Caco-2 (cell line): ENCODE results near the gene FNTB. TPM values are rescaled to one million over a fixed set of nuclear protein-coding genes. Genes with fewer than 3 reads are reported as not detected.

Experiments used
- BruUV-seq: library from RNA; stranded (reverse); fragments of 400-500 nt; replicated peaks from 2 replicates; lab custom pipeline; 2021; lab: Mats Ljungman, UMichigan
- CTCF ChIA-PET: fragments of 300-600 bp; sonication (Branson Sonifier 250); formaldehyde crosslinking; loops from one replicate; lab custom pipeline; 2022; ENCODE audit warnings: antibody characterized with exemption; lab: Charles Lee
- POLR2A ChIA-PET: fragments of 300-600 bp; sonication (Branson Sonifier 250); formaldehyde crosslinking; loops from one replicate; lab custom pipeline; 2022; ENCODE audit warnings: antibody characterized with exemption; lab: Charles Lee
- DNase-seq, 2 experiments: peaks; one replicate each; pipeline versions ENCODE4 v3.0.0 to v3.0.0-alpha.2; 2020 to 2022
- H3K27me3 ChIP-seq: replicated peaks from 2 replicates; pipeline ENCODE4 v1.6.0; 2011; ENCODE audit warnings: low read length; ENCODE audit not compliant: control insufficient read depth, insufficient read depth
- H3K36me3 ChIP-seq: 2 replicates; pipeline ENCODE4 v1.5.1; 2011; ENCODE audit warnings: low read length; ENCODE audit not compliant: control insufficient read depth, insufficient read depth
- H3K4me1 ChIP-seq: fragments of 250-450 bp; sonication (Bioruptor Pico); 2 replicates; pipeline ENCODE4 v1.5.1; 2020; ENCODE audit warnings: mild to moderate bottlenecking
- H3K4me3 ChIP-seq: 2 replicates; pipeline ENCODE4 v1.5.1; 2011; ENCODE audit warnings: low read depth, mild to moderate bottlenecking, control low read depth, low read length
- H3K9me3 ChIP-seq: fragments of 250-450 bp; sonication (Bioruptor Pico); 2 replicates; pipeline ENCODE4 v1.5.1; 2020; ENCODE audit warnings: mild to moderate bottlenecking, moderate library complexity
- H3K27ac Mint-ChIP-seq: one replicate; pipeline ENCODE4 v1.8.0; 2022; ENCODE audit warnings: mixed read lengths; ENCODE audit not compliant: unreplicated experiment
- H3K27me3 Mint-ChIP-seq: one replicate; pipeline ENCODE4 v1.8.0; 2022; ENCODE audit warnings: mixed read lengths; ENCODE audit not compliant: insufficient read depth, unreplicated experiment
- H3K36me3 Mint-ChIP-seq: one replicate; pipeline ENCODE4 v1.8.0; 2022; ENCODE audit warnings: mild to moderate bottlenecking, mixed read lengths; ENCODE audit not compliant: insufficient read depth, unreplicated experiment
- H3K4me1 Mint-ChIP-seq: one replicate; pipeline ENCODE4 v1.8.0; 2022; ENCODE audit warnings: low read depth, mixed read lengths; ENCODE audit not compliant: unreplicated experiment
- H3K4me3 Mint-ChIP-seq: one replicate; pipeline ENCODE4 v1.8.0; 2022; ENCODE audit warnings: mild to moderate bottlenecking, moderate library complexity, mixed read lengths; ENCODE audit not compliant: unreplicated experiment
- H3K9me3 Mint-ChIP-seq: one replicate; pipeline ENCODE4 v1.8.0; 2022; ENCODE audit warnings: mixed read lengths; ENCODE audit not compliant: unreplicated experiment
- CTCF ChIP-seq, 2 experiments: fragments of 200-600 bp in 1 of 2; IDR thresholded peaks; 1 replicate in 1 of 2; 2 replicates in 1 of 2; pipeline versions ENCODE4 v1.5.1 to v1.8.0; 2011 to 2022; ENCODE audit warnings: antibody characterized with exemption in 1 of 2, control low read depth in 1 of 2, inconsistent platforms in 1 of 2, low read depth in 1 of 2, low read length in 1 of 2, mild to moderate bottlenecking in 1 of 2, moderate library complexity in 1 of 2; ENCODE audit not compliant: insufficient read depth in 1 of 2, severe bottlenecking in 1 of 2, unreplicated experiment in 1 of 2
- intact Hi-C: fragments of 100-400 bp; cut with micrococcal nuclease; formaldehyde crosslinking; loops from one replicate; pipeline ENCODE4 v1.10.0; 2022; ENCODE audit not compliant: unreplicated experiment
- microRNA-seq: library from miRNA; unstranded; fragments of <30 nt; microRNA quantifications from one replicate; pipeline ENCODE4 v1.2.0, GENCODE V29; 2022
- total RNA-seq: library from RNA; stranded (reverse); gene quantifications from 2 replicates; pipeline ENCODE4 v1.2.3, GENCODE V29; 2022

FNTB gene
- total RNA-seq, 1 experiment from 2014 or later: 21.2 TPM

DNA sequence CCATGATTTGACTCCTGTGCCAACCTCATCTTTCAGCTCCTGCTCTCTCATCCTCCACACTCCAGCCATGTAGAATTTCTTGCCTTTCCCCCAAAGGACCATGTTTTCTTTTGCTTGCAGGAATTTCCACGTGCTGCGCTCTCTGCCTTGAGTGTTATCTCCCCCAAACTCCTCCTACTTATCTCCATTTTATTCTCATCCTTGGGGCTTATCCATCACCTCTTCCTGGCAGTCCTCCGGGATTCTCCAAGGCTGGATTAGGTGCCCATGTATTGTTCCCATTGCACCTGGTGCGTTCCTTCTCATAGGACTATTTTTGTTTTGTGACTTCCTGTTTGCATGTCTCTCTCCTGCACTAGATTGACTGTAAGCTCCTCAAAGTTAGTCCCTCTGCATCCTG is 122.7 kb downstream of the FNTB start:
- no peak overlapping the region for H3K27ac Mint-ChIP-seq
- Histone ChIP-seq H3K9me3 (no peaks in the 10 kb centered on the region), H3K27me3 (no peaks in the 10 kb centered on the region), H3K36me3 (no peaks in the 10 kb centered on the region), H3K4me1 (no peaks in the 10 kb centered on the region), H3K4me3 (no peak overlapping the region)
- POLR2A ChIA-PET: no interaction called here
- no peak overlapping the region for H3K4me3 Mint-ChIP-seq
- H3K27me3 Mint-ChIP-seq: no peaks in the 10 kb centered on the region
- no peak for TF ChIP-seq CTCF (IDR thresholded peaks at IDR 0.05; ENCODE audit: insufficient read depth in 1 of 2, low read depth in 1 of 2, low read length in 1 of 2, severe bottlenecking in 1 of 2, unreplicated experiment in 1 of 2)
- H3K9me3 Mint-ChIP-seq: no peaks in the 10 kb centered on the region
- CTCF ChIA-PET: no interaction called here
- H3K36me3 Mint-ChIP-seq: no peaks in the 10 kb centered on the region
- no TSS peak for BruUV-seq
- H3K4me1 Mint-ChIP-seq: no peaks in the 10 kb centered on the region
- intact Hi-C loops: no loop called here
- DNase-seq: no peak

GRCh38 chr14:65110525-65110924 is 123.8 kb downstream of the FNTB start:
- BruUV-seq: no TSS peak
- no peak overlapping the region for H3K27ac Mint-ChIP-seq

More at GRCh38 chr14:65110525-65110924, 123.8 kb downstream of the FNTB start:
- Histone ChIP-seq H3K27me3 (no peaks in the 10 kb centered on the region), H3K4me1 (no peaks in the 10 kb centered on the region), H3K36me3 (no peaks in the 10 kb centered on the region), H3K9me3 (no peaks in the 10 kb centered on the region), H3K4me3 (no peak overlapping the region)
- ChIA-PET POLR2A (no interaction called here), CTCF (no interaction called here)
- Mint-ChIP-seq H3K9me3 (no peaks in the 10 kb centered on the region), H3K36me3 (no peaks in the 10 kb centered on the region), H3K4me1 (no peaks in the 10 kb centered on the region), H3K27me3 (no peaks in the 10 kb centered on the region), H3K4me3 (no peak overlapping the region)
- no peak for TF ChIP-seq CTCF (IDR thresholded peaks at IDR 0.05; ENCODE audit: insufficient read depth in 1 of 2, low read depth in 1 of 2, low read length in 1 of 2, severe bottlenecking in 1 of 2, unreplicated experiment in 1 of 2)
- intact Hi-C loops: no loop called here
- no peak for DNase-seq

Small RNA genes within 50 kb of the gene (microRNA-seq; reads per million reads assigned to microRNA genes)
- not detected for gene MIR4706

Other genes with a start within 250 kb of the FNTB start
- 1.6 and 1.7 TPM in 2 replicates for gene SPTB, start 107.0 kb upstream of the FNTB start, total RNA-seq
- gene CHURC1, start 72.4 kb upstream of the FNTB start, total RNA-seq: 51.3 and 52.6 TPM in 2 replicates
- 39.3 and 48.1 TPM in 2 replicates for gene GPX2, start 44.1 kb upstream of the FNTB start, total RNA-seq
- gene RAB15, start 14.6 kb upstream of the FNTB start, total RNA-seq: 69.5 and 92.5 TPM in 2 replicates
- 53.5 and 53.9 TPM in 2 replicates for gene MAX, start 115.6 kb downstream of the FNTB start, total RNA-seq